AG10803 (cell line): ENCODE results near the gene CERS6.

Experiments
- DNase-seq: peaks from one replicate; pipeline ENCODE4 v3.0.0; 2010; ENCODE audit warnings: low read depth
- H3K4me3 ChIP-seq: 2 replicates; pipeline ENCODE4 v1.5.1; 2011; ENCODE audit warnings: mild to moderate bottlenecking, low read length, control low read depth
- TF ChIP-seq, protein P1 (sequence below): conservative IDR thresholded peaks from 2 replicates; pipeline ENCODE4 v1.5.1; 2011; ENCODE audit warnings: mild to moderate bottlenecking, low read length, control low read depth, inconsistent platforms

CERS6 gene

DNA sequence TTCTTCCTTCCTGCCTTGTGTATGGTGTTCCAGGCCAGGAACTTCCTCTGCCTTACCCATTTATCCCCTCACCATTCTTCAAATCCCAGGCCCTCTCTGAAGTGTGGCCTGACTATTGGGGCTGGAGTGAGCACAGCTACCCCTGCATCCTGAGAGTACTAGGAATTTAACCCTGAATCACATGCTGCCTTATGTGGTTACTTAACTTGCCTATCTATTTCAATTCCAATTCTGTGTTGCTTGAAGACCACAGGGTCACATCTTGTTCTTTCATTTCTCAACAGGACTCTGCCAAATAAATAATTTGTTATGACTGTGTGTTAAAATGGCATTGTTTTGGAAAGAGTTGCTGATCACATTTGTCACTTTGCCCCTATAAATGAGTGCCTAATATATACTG, 108.6 kb downstream of the CERS6 start:
- no peak overlapping the region for H3K4me3 ChIP-seq
- TF ChIP-seq, protein P1, sequence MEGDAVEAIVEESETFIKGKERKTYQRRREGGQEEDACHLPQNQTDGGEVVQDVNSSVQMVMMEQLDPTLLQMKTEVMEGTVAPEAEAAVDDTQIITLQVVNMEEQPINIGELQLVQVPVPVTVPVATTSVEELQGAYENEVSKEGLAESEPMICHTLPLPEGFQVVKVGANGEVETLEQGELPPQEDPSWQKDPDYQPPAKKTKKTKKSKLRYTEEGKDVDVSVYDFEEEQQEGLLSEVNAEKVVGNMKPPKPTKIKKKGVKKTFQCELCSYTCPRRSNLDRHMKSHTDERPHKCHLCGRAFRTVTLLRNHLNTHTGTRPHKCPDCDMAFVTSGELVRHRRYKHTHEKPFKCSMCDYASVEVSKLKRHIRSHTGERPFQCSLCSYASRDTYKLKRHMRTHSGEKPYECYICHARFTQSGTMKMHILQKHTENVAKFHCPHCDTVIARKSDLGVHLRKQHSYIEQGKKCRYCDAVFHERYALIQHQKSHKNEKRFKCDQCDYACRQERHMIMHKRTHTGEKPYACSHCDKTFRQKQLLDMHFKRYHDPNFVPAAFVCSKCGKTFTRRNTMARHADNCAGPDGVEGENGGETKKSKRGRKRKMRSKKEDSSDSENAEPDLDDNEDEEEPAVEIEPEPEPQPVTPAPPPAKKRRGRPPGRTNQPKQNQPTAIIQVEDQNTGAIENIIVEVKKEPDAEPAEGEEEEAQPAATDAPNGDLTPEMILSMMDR = no peak
- no peak for DNase-seq

DNA sequence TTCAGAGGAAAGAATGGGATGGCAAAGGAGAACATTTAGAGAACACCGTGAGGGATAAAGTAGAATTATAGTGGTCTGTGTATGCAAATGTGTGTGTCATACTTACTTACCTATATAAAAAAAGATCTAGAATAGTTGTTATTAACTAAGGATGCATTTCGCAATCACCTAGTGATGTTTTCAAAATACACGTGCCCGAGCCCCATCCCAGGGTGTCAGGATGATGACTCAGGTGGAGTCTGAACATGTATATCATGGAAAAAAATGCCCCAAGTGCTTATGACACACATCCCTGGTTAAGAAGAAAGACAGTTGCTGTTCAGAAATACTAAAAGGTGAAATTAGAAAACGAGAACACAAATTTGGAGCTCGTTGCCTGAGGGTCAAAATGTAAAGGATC, 109.0 kb downstream of the CERS6 start:
- no peak overlapping the region for H3K4me3 ChIP-seq
- DNase-seq = peak; percentile 38
- TF ChIP-seq, protein P1 = no peak

DNA sequence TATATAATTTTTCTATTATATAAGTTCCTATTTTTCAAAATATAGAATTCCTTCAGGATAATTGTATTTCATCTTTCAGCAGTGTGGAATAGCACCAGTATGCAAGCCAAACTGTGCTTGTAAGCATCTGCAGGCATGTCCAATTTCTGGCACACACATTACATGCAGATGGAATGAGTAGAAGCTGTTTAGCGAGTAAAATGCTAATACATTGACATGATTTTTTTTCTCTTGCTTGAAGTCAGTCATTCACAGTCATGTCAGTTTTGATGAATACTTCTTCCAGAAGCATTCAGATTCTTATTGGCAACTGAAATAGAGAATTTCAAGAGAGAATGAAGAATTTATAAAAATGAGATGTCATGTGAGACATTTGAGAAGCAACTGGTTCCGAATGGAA, 109.4 kb downstream of the CERS6 start:
- DNase-seq = no peak
- TF ChIP-seq, protein P1 = no peak
- H3K4me3 ChIP-seq = no peak overlapping the region

DNA sequence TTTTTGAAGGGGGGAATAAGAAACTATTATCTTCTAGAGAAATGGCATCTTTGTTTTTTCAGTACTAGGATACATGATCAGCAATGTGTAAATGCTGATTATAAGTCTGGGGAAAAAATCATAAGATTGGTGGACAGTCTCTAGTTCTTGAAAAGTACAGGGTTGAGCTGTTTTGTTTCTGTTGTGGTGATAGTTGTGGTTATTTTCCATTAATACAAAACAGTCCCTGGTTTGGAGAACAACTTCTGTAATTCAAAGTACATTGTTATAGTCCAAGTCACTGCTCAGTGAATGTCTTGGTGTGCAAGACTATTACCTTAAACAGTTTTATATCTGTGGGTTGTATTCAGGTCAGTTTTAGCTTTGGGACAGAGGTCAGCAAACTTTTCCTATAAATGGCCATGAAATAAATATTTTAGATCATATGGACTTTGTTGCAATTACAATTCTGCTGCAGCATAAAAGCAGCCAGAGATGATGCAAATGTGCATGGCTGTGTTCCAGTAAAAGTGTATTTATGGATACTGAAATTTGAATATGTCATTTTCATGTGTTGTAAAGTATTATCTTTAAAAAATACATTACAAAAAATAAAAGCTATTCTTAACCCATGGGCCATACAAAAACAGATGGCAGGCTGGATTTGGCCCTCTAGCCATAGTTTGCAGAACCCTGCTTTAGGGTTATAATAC, 111.0 kb downstream of the CERS6 start:
- DNase-seq = no peak
- TF ChIP-seq, protein P1 = no peak

DNA sequence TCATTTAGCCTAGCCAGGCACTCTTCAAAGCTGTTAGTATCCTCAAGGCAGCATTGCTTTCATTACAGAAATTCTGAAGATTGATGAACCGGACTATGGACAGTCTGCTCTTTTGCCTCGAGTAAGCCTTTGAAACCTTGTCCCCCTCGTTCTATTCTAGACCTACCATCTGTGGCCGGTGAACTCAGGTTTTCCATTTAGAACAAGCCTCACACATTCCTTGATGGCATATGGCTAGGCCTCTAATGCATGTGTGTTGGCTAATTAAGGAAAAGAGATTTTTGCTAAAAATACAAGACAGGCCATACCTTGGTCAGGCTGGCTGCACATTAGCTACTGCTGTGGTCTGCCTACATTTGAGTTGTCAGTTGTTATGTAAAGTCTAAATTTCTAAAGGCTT, 111.8 kb downstream of the CERS6 start:
- TF ChIP-seq, protein P1 = no peak
- no peak overlapping the region for H3K4me3 ChIP-seq
- no peak for DNase-seq

More for the DNA sequence above, 111.0 kb downstream of the CERS6 start:
- no peak overlapping the region for H3K4me3 ChIP-seq

DNA sequence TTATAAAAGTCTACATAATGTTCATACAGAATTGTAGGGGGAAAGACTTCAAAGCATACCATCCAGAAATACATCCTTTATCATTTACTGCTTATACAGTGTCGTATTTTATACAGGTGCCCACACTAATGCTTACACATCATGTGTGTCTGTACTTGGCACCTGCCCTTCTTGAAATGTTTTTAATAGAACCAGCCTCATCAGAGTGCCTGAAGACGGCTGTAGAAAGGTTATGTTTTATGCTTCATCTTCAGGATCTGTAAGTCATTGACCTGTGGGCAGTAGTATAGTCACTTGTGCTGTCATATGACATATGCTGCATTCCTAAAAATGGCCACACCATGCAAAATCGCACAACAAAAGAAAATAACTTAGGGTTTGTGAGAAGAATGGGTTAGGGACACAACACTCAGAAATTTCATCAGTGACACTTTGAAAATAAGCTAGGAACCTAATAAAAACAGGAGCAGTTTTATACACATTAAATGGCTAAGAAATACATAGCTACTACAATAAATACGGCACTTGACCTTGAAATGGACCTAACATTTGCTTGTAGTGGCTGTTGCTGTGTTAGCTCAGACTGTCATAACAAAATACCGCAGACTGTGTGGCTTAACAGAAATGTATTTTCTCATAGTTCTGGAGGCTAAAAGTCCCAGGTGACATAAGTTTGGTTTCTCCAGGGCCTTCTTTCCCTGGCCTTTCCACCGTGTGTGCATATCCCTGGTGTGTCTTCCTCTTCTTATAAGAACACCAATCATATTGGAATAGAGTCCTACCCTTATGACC, 112.6 kb downstream of the CERS6 start:
- H3K4me3 ChIP-seq = no peak overlapping the region
- TF ChIP-seq, protein P1 = no peak
- no peak for DNase-seq

DNA sequence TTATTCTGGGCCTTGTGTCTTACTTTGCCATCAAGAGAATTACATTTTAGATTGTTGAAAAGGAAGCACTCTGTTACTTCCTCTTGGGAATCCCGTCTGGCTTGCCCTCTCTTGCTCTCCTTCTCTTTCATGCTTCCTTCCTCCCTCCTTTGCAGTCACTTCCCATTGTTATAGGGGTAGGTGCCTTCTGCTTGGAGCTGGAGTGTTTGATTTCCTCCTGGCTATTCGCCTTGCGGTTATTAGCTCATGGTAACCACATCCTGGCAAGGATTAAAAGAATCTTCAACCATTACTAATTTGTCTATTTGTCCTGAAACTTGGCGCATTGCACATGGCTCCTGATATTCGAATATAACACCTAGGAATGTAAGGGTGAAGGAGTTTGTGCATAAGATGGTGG, 115.0 kb downstream of the CERS6 start:
- TF ChIP-seq, protein P1 = no peak
- no peak overlapping the region for H3K4me3 ChIP-seq
- no peak for DNase-seq
